ENCODE measurements around the gene MB.
"Not testable (repeated sequence)": the region's sequence is repeated elsewhere in the genome, so short reads cannot be mapped to it uniquely, and the experiment has no call there.

MB gene

GRCh38 chr22:35624547-35624946 lies 7.4 kb upstream of the MB start:
- no peak overlapping the region for H3K4me3 ChIP-seq (replicated peaks; ENCODE audit: low read depth, low read length)
- no peaks in the 10 kb centered on the region for H3K36me3 ChIP-seq (ENCODE audit: control insufficient read depth, insufficient read depth, low read length)
- no peak for DNase-seq (ENCODE audit: extremely low read depth, insufficient read length)

DNA sequence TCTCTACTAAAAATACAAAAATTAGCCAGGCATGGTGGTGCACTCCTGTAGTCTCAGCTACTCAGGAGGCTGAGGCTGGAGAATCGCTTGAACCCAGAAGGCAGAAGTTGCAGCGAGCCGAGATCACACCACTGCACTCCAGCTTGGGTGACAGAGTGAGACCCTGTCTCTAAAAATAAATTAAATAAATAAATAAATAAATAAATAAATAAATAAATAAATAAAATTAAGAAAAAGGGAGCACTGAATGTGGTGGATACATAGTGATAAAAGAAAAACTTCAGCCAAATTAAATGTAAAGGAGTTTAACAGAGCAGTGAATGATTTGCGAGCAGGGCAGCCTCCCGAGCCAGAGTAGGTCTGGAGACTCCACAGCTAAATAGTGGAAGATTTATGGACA lies 6.8 kb upstream of the MB start:
- H3K4me3 ChIP-seq (replicated peaks; ENCODE audit: low read depth, low read length); DNase-seq (ENCODE audit: extremely low read depth, insufficient read length); H3K27me3 ChIP-seq (replicated peaks; ENCODE audit: control insufficient read depth, insufficient read depth, low read length); H3K36me3 ChIP-seq (ENCODE audit: control insufficient read depth, insufficient read depth, low read length): not testable (repeated sequence)

More at GRCh38 chr22:35624547-35624946, 7.4 kb upstream of the MB start:
- TF ChIP-seq, protein P1, sequence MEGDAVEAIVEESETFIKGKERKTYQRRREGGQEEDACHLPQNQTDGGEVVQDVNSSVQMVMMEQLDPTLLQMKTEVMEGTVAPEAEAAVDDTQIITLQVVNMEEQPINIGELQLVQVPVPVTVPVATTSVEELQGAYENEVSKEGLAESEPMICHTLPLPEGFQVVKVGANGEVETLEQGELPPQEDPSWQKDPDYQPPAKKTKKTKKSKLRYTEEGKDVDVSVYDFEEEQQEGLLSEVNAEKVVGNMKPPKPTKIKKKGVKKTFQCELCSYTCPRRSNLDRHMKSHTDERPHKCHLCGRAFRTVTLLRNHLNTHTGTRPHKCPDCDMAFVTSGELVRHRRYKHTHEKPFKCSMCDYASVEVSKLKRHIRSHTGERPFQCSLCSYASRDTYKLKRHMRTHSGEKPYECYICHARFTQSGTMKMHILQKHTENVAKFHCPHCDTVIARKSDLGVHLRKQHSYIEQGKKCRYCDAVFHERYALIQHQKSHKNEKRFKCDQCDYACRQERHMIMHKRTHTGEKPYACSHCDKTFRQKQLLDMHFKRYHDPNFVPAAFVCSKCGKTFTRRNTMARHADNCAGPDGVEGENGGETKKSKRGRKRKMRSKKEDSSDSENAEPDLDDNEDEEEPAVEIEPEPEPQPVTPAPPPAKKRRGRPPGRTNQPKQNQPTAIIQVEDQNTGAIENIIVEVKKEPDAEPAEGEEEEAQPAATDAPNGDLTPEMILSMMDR (IDR thresholded peaks at IDR 0.05; ENCODE audit: insufficient read depth, low read length, poor library complexity, severe bottlenecking): no peak
- no peaks in the 10 kb centered on the region for H3K27me3 ChIP-seq (replicated peaks; ENCODE audit: control insufficient read depth, insufficient read depth, low read length)

DNA sequence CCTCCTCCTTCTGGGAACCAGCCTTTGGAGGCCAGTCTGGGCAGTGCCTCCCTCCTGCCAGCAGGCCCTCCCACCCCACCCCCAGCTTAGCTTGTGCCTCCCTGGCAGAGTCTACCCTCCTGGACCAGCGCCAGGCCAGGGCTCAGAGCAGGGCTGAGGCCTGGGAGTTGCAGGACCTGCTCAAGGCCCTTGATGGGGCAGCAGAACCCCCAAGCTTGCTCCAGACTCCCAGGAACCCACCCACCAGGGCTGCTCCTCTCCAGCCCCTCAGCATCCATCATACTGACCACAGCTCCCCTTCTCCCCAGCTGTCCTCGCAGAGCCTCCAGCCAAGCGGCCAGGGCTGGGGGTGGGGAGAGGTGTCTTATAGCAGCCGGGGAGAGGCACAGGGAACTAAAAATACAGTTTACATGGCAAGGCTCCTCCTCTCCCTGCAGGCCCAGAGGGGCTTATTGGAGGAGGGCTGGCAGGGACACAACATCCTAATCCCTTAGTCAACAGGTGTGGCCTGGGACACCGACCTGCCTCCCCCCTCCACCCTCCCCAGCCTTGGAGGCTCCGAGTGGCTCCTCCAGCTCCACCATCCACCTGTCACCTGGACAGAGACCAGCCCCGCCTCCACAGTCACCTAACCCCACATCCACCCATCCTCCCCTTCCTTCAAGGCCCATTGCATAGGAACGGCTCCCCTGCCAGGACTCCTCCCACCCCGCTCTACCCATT lies 5.2 kb upstream of the MB start:
- H3K36me3 ChIP-seq (ENCODE audit: control insufficient read depth, insufficient read depth, low read length): no peaks in the 10 kb centered on the region
- no peaks in the 10 kb centered on the region for H3K27me3 ChIP-seq (replicated peaks; ENCODE audit: control insufficient read depth, insufficient read depth, low read length)
- TF ChIP-seq, protein P1 (IDR thresholded peaks at IDR 0.05; ENCODE audit: insufficient read depth, low read length, poor library complexity, severe bottlenecking): no peak
- DNase-seq (ENCODE audit: extremely low read depth, insufficient read length): no peak
- H3K4me3 ChIP-seq (replicated peaks; ENCODE audit: low read depth, low read length): no peak overlapping the region

DNA sequence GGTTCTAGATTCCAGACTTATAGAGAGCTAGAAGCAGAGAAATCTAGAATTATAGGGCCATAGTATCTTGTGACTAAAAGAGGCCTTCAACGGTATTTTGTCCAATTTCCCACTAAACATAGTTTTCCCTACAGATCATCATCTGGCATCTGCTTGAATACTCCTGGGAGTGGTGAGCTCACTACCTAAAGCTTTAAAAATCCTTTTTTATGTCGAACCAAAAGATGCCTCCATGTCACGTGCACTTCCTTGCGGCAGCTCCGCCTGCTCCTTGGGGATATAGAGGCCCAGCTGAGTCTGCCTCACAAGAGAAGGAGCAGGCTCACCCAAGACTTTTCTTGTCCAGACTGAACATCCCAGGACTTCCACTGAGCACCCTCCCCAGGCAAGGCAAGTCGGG lies 4.3 kb upstream of the MB start:
- no peak for DNase-seq (ENCODE audit: extremely low read depth, insufficient read length)
- Histone ChIP-seq H3K27me3 (replicated peaks; ENCODE audit: control insufficient read depth, insufficient read depth, low read length) (no peaks in the 10 kb centered on the region), H3K4me3 (replicated peaks; ENCODE audit: low read depth, low read length) (no peak overlapping the region), H3K36me3 (ENCODE audit: control insufficient read depth, insufficient read depth, low read length) (no peaks in the 10 kb centered on the region)
- TF ChIP-seq, protein P1 (IDR thresholded peaks at IDR 0.05; ENCODE audit: insufficient read depth, low read length, poor library complexity, severe bottlenecking): no peak

- TF ChIP-seq, protein P1 (IDR thresholded peaks at IDR 0.05; ENCODE audit: insufficient read depth, low read length, poor library complexity, severe bottlenecking): no peak
- no peaks in the 10 kb centered on the region for H3K36me3 ChIP-seq (ENCODE audit: control insufficient read depth, insufficient read depth, low read length)
- no peak for DNase-seq (ENCODE audit: extremely low read depth, insufficient read length)
Measured at GRCh38 chr22:35620624-35621251, 3.6 kb upstream of the MB start.

GRCh38 chr22:35619336-35620094 lies 2.4 kb upstream of the MB start:
- no peak for DNase-seq (ENCODE audit: extremely low read depth, insufficient read length)
- no peaks in the 10 kb centered on the region for H3K27me3 ChIP-seq (replicated peaks; ENCODE audit: control insufficient read depth, insufficient read depth, low read length)
- H3K4me3 ChIP-seq (replicated peaks; ENCODE audit: low read depth, low read length): no peak overlapping the region
- TF ChIP-seq, protein P1 (IDR thresholded peaks at IDR 0.05; ENCODE audit: insufficient read depth, low read length, poor library complexity, severe bottlenecking): no peak
- no peaks in the 10 kb centered on the region for H3K36me3 ChIP-seq (ENCODE audit: control insufficient read depth, insufficient read depth, low read length)

More at GRCh38 chr22:35620624-35621251, 3.6 kb upstream of the MB start:
- Histone ChIP-seq H3K4me3 (replicated peaks; ENCODE audit: low read depth, low read length) (no peak overlapping the region), H3K27me3 (replicated peaks; ENCODE audit: control insufficient read depth, insufficient read depth, low read length) (no peaks in the 10 kb centered on the region)
